ENCODE measurements around the gene PRPF8. TPM values are rescaled to one million over a fixed set of nuclear protein-coding genes. Genes with fewer than 3 reads are reported as not detected.

Gene PRPF8
- total RNA-seq, 4 donors from 2014 or later: 141 to 187 (median 163) TPM

DNA sequence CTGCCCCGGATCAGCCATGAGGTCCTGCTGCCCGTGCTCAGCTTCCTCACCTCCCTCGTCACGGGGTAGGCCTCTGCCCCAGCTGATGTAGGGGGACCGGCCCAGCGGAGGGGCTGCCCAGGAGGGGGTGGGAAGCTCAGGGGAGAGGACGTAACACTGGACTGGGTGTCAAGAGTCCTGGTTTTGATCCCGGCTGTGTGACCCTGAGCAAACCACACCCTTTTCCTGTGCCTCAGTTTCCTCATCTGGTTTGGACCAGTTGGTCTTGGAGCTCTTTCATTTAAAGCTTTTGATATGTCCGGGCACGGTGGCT is 46.5 kb upstream of the PRPF8 start:
- Histone ChIP-seq H3K4me3 (peak overlapping the region in 2 of 4 donors; percentile 22 to 25), H3K27ac (replicated peaks in 1 of 4) (peak overlapping the region; percentile 83 to 85 (median 84)), H3K9me3 (no peaks in the 10 kb centered on the region), H3K27me3 (no peaks in the 10 kb centered on the region), H3K4me1 (peaks cover 18 to 60% (median 54%) of the 10 kb centered on the region in 4 donors), H3K36me3 (peaks cover 17 to 86% (median 80%) of the 10 kb centered on the region in 4 donors)
- no peak for DNase-seq (ENCODE audit: extremely low spot score)
- WGBS: 92% methylated on average over 4 of the region's 10 CpGs
- intact Hi-C loops (cut with DNase I): no loop called here
- TF ChIP-seq, protein P1, sequence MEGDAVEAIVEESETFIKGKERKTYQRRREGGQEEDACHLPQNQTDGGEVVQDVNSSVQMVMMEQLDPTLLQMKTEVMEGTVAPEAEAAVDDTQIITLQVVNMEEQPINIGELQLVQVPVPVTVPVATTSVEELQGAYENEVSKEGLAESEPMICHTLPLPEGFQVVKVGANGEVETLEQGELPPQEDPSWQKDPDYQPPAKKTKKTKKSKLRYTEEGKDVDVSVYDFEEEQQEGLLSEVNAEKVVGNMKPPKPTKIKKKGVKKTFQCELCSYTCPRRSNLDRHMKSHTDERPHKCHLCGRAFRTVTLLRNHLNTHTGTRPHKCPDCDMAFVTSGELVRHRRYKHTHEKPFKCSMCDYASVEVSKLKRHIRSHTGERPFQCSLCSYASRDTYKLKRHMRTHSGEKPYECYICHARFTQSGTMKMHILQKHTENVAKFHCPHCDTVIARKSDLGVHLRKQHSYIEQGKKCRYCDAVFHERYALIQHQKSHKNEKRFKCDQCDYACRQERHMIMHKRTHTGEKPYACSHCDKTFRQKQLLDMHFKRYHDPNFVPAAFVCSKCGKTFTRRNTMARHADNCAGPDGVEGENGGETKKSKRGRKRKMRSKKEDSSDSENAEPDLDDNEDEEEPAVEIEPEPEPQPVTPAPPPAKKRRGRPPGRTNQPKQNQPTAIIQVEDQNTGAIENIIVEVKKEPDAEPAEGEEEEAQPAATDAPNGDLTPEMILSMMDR (IDR thresholded peaks at IDR 0.05): no peak
- TF ChIP-seq EP300 (IDR thresholded peaks at IDR 0.05): no peak
- peak in 1 of 2 donors; percentile 7 for TF ChIP-seq POLR2AphosphoS5 (IDR thresholded peaks at IDR 0.05)

GRCh38 chr17:1730326-1731193 is 45.9 kb upstream of the PRPF8 start:
- H3K27ac ChIP-seq (replicated peaks in 1 of 4): peak overlapping the region; percentile 83 to 85 (median 84)
- peaks cover 20 to 85% (median 80%) of the 10 kb centered on the region in 4 donors for H3K36me3 ChIP-seq
- no peaks in the 10 kb centered on the region for H3K27me3 ChIP-seq
- DNase-seq (ENCODE audit: extremely low spot score): no peak
- TF ChIP-seq POLR2A (IDR thresholded peaks at IDR 0.05; ENCODE audit: low read depth) (no peak), EP300 (IDR thresholded peaks at IDR 0.05) (no peak), POLR2AphosphoS5 (IDR thresholded peaks at IDR 0.05) (peak; percentile 71 to 78)
- TF ChIP-seq, protein P1 (IDR thresholded peaks at IDR 0.05): no peak
- 70% methylated on average over 12 of the region's 40 CpGs for WGBS
- peak overlapping the region; percentile 22 to 44 (median 26) for H3K4me3 ChIP-seq
- no peaks in the 10 kb centered on the region for H3K9me3 ChIP-seq
- intact Hi-C loops (cut with DNase I): no loop called here
- H3K4me1 ChIP-seq: peaks cover 17 to 60% (median 55%) of the 10 kb centered on the region in 4 donors

GRCh38 chr17:1729966-1730325 is 45.3 kb upstream of the PRPF8 start:
- Histone ChIP-seq H3K36me3 (peaks cover 20 to 79% (median 74%) of the 10 kb centered on the region in 4 donors), H3K9me3 (no peaks in the 10 kb centered on the region), H3K27me3 (no peaks in the 10 kb centered on the region), H3K4me3 (peak overlapping the region; percentile 22 to 44 (median 26)), H3K4me1 (peaks cover 23 to 63% (median 61%) of the 10 kb centered on the region in 4 donors), H3K27ac (replicated peaks in 1 of 4) (peak overlapping the region; percentile 83 to 85 (median 84))
- no peak for DNase-seq (ENCODE audit: extremely low spot score)
- intact Hi-C loops (cut with DNase I): no loop called here
- 66% methylated on average over 15 of the region's 15 CpGs for WGBS
- TF ChIP-seq, protein P1 (IDR thresholded peaks at IDR 0.05): no peak
- no peak for TF ChIP-seq POLR2A (IDR thresholded peaks at IDR 0.05; ENCODE audit: low read depth)
- no peak for TF ChIP-seq EP300 (IDR thresholded peaks at IDR 0.05)
- no peak for TF ChIP-seq POLR2AphosphoS5 (IDR thresholded peaks at IDR 0.05)

- Histone ChIP-seq H3K9me3 (no peaks in the 10 kb centered on the region), H3K36me3 (peaks cover 9 to 60% (median 57%) of the 10 kb centered on the region in 4 donors), H3K4me1 (peaks cover 35 to 79% (median 75%) of the 10 kb centered on the region in 4 donors), H3K27me3 (no peaks in the 10 kb centered on the region), H3K27ac (replicated peaks in 1 of 4) (peak overlapping the region in 1 of 4 donors; percentile 30), H3K4me3 (no peak overlapping the region)
- intact Hi-C loops (cut with DNase I): no loop called here
- DNase-seq (ENCODE audit: extremely low spot score): no peak
- 88% methylated on average over 20 of the region's 28 CpGs for WGBS
- no peak for TF ChIP-seq EP300 (IDR thresholded peaks at IDR 0.05)
- TF ChIP-seq POLR2AphosphoS5 (IDR thresholded peaks at IDR 0.05): no peak
- TF ChIP-seq, protein P1 (IDR thresholded peaks at IDR 0.05): no peak
- TF ChIP-seq POLR2A (IDR thresholded peaks at IDR 0.05; ENCODE audit: low read depth): no peak
Observed at GRCh38 chr17:1727876-1728630, 43.4 kb upstream of the PRPF8 start.

All from esophagus muscularis mucosa (tissue), 4 donors.